DMS 273 (cell line): ENCODE data around the gene TTC5.
A peak's percentile ranks its signal among the peaks of the same experiment; 100 is the strongest.
"Not testable (repeated sequence)": the region's sequence is repeated elsewhere in the genome, so short reads cannot be mapped to it uniquely, and the experiment has no call there.

Experiments used
- DNase-seq: peaks from one replicate; lab custom pipeline; 2025; ENCODE audit not compliant: unreplicated experiment; lab: John Stamatoyannopoulos, UW

Gene TTC5

DNA sequence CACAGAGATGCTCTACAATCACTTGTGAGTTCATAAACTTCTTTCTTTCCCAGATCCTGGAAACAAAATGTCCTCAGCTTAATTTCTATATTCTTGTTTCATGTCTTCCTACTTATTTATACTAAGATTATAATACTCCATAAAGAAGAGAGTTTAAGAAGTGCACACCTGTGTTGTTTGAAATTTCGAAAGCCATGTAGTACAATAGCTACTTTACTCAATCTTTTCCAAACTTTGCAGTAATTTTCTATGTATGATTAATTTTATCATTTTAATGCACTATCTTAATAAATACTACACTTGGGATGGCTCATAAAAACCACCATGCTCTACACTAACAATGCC is 300 bp upstream of the TTC5 start:
- no peak for DNase-seq

DNA sequence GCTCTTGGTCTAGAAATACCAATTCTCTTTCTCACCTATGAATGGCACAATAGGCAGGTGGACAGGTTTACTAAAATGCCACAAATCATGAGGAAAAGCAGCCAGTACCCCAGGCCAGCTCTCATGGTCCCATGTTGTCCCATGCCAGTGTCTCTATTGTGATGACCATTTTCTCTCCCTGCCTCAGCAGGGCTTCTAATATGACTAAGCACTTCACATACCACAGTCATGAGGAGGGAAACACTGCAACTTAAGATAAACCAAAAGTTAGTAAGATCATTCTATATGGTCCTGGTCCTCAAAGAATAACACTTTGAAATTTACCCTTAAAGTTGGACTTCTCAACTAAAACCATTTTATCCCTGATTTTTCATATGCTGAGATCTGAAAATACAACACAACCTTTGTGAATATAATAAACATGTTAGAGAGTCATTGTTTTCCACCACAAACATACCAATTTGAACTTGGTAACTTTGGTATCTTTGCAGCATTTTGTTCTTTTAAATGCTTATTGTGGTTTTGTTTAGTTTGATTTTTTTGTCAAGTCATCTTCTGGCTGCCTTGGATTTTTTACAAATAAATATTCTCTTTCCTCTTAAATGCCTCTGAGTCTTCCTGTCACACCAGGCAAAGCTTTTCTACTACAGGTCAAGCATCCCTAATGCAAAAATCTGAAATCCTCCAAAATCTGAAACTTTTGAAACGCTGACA is 3.6 kb downstream of the TTC5 start:
- no peak for DNase-seq

DNA sequence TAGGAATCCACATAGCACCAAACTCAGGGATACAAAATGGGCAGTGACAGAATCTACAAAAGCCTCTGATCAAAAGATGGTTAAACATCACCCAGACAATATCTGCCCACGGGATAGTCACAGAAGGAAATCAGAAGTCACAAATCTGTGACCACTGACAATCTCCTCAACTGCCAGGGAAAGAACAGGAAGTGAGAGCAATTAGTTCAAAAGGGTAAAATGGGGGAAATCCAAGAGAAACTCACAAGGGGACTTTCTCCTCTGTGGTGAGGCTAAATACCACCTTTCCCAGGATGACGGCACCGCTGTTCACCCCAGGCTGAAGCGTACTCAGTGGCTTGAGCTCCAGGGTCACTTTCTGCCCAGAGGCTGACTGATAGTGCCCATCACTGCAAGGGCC is 10.7 kb downstream of the TTC5 start:
- no peak for DNase-seq

DNA sequence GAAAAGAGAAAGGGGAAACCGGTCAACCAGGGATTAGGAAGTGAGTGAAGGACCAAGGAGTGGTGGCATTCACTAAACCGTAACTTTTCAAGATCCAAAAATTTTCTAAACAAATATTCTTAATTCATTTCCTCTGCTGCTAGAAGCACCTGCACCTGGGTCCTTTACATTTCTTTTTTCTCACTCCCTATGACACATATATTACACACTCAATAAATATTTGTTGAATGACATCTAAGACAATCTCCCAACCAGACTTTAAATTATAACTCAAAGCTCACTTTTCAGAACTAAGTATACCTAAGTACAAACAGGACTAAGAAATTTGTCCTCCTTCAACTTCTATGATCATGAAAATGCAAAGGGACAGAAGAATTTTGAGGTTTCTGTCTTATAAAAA is 11.1 kb downstream of the TTC5 start:
- no peak for DNase-seq

DNA sequence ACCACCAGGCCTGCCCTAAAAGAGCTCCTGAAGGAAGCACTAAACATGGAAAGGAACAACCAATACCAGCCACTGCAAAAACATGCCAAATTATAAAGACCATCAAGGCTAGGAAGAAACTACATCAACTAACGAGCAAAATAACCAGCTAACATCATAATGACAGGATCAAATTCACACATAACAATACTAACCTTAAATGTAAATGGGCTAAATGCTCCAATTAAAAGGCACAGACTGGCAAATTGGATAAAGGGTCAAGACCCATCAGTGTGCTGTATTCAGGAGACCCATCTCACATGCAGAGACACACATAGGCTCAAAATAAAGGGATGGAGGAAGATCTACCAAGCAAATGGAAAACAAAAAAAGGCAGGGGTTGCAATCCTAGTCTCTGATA is 23.8 kb downstream of the TTC5 start:
- not testable (repeated sequence) for DNase-seq

DNA sequence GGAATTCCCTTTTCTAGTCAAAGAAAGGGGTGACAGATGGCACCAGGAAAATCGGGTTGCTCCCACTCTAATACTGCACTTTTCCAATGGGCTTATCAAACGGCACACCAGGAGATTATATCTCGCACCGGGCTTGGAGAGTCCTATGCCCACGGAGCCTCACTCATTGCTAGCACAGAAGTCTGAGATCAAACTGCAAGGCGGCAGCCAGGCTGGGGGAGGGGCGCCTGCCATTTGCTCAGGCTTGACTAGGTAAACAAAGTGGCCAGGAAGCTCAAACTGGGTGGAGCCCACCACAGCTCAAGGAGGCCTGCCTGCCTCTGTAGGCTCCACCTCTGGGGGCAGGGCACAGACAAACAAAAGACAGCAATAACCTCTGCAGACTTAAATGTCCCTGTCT is 25.5 kb downstream of the TTC5 start:
- DNase-seq = not testable (repeated sequence)

DNA sequence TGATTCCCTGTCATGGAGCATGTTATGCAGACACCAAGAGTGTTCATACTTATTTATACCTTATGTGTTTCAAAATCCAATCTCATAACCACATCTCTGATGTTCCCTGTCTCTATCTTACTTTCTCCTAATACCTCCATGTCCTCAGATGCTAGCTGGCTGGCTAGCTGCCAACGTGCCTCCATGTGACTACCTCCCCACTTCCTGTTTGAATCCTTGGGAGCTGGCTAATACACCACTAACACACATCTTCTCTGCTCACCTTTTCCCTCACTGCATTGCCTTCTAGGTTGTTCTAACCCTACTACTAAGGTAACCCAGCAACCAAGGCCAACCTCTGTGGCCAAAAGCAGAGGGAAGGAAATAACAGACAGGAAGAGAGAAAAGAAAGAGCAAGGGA is 27.3 kb downstream of the TTC5 start:
- peak; percentile 35 for DNase-seq

DNA sequence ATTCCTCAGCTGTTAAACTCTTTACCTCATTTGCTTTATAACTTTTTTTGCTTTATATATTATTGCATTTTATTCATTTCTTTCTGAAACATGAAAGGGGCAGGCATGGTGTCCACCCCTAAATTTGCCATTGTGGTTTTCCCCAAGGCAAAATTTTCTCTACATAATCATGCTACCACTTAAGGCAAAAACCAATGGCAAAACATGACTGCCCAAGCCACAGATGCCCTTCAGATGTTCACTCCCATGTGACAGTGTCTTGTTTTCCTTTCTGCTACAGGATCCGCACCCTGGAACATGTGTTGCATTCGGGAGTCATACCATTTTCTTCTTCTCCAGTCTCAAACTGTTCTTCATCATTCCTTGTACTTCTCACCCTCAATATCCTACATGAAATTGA is 28.3 kb downstream of the TTC5 start:
- DNase-seq = no peak

DNA sequence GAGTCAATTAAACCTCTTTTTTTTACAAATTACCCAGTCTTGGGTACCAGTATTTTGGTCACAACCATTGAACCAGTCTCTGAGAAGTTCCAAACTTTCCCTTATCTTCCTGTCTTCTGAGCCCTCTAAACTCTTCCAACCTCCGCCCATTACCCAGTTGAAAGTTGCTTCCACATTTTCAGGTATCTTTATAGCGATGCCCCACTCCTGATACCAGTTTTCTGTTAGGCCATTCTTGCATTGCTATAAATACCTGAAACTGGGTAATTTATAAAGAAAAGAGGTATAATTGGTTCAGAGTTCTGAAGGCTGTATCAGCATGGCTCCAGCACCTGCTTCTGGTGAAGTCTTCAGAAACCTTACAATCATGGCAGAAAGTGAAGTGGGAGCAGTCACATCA is 31.7 kb downstream of the TTC5 start:
- no peak for DNase-seq

DNA sequence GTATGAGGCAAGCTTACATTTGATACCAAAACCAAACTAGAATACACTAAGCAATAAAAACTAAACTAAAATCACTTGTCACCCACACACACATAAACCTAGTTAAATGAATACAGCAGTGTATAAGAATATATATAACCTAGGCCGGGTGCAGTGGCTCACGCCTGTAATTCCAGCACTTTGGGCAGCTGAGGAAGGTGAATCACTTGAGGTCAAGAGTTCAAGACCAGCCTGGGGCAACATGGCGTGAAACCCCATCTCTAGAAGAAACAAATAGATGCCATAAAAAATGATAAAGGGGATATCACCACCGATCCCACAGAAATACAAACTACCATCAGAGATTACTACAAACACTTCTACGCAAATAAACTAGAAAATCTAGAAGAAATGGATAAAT is 41.4 kb downstream of the TTC5 start:
- not testable (repeated sequence) for DNase-seq

DNA sequence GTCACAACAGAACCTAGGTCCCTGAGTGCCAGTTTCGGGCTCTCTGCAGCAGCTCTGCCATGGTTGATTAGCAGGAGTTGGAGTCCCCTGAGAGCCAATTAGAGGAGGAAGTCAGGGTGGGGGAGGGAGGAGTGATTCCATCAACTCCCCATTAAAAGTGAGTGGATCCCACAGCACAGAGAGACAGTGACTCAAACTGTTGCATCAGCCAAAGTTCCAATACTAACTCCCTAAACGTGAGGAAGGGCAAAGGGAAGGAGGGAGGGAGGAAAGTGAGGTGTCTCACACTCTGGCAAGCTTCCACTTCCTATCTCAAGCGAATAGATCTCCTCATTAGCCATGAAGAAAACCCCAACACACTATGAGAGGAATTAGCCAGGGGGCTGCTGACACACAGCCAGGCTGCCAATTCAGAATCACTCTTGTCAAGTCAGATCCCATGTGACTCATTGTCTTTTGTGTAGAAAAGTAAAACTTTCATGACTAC is 43.1 kb downstream of the TTC5 start:
- DNase-seq = peak; percentile 40

DNA sequence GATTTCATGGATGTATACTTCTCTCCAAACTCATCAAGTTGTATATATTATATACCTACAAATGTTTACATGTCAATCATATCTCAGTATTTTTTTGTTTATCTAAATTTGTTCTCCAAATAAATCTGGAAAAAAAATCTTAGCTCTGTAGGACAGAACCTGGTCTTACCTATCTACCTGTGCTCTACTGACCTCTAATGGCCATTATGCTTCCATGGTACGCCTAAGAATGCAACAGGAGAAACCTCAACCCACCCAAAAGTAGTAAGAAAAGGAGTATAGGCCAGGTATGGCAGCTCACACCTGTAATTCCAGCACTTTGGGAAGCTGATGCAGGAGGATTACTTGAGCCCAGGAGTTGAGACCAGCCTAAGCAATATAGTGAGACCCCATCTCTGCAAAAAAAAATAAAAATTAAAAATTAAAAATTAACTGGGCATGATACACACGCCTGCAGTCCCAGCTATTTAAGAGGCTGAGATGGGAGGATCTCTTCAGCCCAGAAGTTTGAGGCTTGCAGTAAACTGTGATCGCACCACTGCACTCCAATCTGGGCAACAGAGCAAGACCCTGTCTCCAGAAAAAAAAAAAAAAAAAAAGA is 58.0 kb downstream of the TTC5 start:
- DNase-seq = peak; percentile 32
